Measurements from ENCODE around the gene RIN3. TPM values are rescaled to one million over a fixed set of nuclear protein-coding genes. Genes with fewer than 3 reads are reported as not detected.

The RIN3 gene
- total RNA-seq, 1 donor from 2014 or later, result 4.7 TPM

GRCh38 chr14:92728759-92729364 lies 215.3 kb downstream of the RIN3 start:
- peaks cover 10 to 20% (median 11%) of the 10 kb centered on the region in 3 donors for H3K36me3 ChIP-seq (ENCODE audit: control insufficient read depth in 3 of 3, insufficient read depth in 3 of 3, low read length in 3 of 3)
- no peak overlapping the region for H3K9ac ChIP-seq (ENCODE audit: low read depth in 1 of 3, low read length in 3 of 3)
- no peaks in the 10 kb centered on the region for H3K27me3 ChIP-seq (ENCODE audit: control insufficient read depth in 3 of 3, insufficient read depth in 3 of 3, low read length in 3 of 3)
- H3K27ac ChIP-seq (ENCODE audit: low read depth, low read length), result no peak overlapping the region
- H3K4me3 ChIP-seq (ENCODE audit: low read length in 3 of 3), result no peak overlapping the region
- no peaks in the 10 kb centered on the region for H3K9me3 ChIP-seq (ENCODE audit: control insufficient read depth in 3 of 3, low read length in 3 of 3)
- peaks cover 7 to 16% (median 12%) of the 10 kb centered on the region in 3 donors for H3K4me1 ChIP-seq (ENCODE audit: control insufficient read depth in 3 of 3, insufficient read depth in 3 of 3, low read length in 3 of 3)

- no peaks in the 10 kb centered on the region for H3K9me3 ChIP-seq (ENCODE audit: control insufficient read depth in 3 of 3, low read length in 3 of 3)
- H3K4me1 ChIP-seq (ENCODE audit: control insufficient read depth in 3 of 3, insufficient read depth in 3 of 3, low read length in 3 of 3), result peaks cover 2 to 11% (median 9%) of the 10 kb centered on the region in 3 donors
- no peak overlapping the region for H3K9ac ChIP-seq (ENCODE audit: low read depth in 1 of 3, low read length in 3 of 3)
- no peak overlapping the region for H3K27ac ChIP-seq (ENCODE audit: low read depth, low read length)
- no peak overlapping the region for H3K4me3 ChIP-seq (ENCODE audit: low read length in 3 of 3)
- H3K27me3 ChIP-seq (ENCODE audit: control insufficient read depth in 3 of 3, insufficient read depth in 3 of 3, low read length in 3 of 3), result no peaks in the 10 kb centered on the region
- H3K36me3 ChIP-seq (ENCODE audit: control insufficient read depth in 3 of 3, insufficient read depth in 3 of 3, low read length in 3 of 3), result peaks cover 11 to 20% (median 12%) of the 10 kb centered on the region in 3 donors
These were observed 216.2 kb downstream of the RIN3 start for GRCh38 chr14:92729634-92730358.

GRCh38 chr14:92731622-92732115 lies 218.1 kb downstream of the RIN3 start:
- H3K27ac ChIP-seq (ENCODE audit: low read depth, low read length), result no peak overlapping the region
- no peak overlapping the region for H3K4me3 ChIP-seq (ENCODE audit: low read length in 3 of 3)
- H3K9me3 ChIP-seq (ENCODE audit: control insufficient read depth in 3 of 3, low read length in 3 of 3), result no peaks in the 10 kb centered on the region
- H3K27me3 ChIP-seq (ENCODE audit: control insufficient read depth in 3 of 3, insufficient read depth in 3 of 3, low read length in 3 of 3), result no peaks in the 10 kb centered on the region
- H3K36me3 ChIP-seq (ENCODE audit: control insufficient read depth in 3 of 3, insufficient read depth in 3 of 3, low read length in 3 of 3), result peaks cover 11 to 17% (median 12%) of the 10 kb centered on the region in 3 donors
- no peak overlapping the region for H3K9ac ChIP-seq (ENCODE audit: low read depth in 1 of 3, low read length in 3 of 3)
- H3K4me1 ChIP-seq (ENCODE audit: control insufficient read depth in 3 of 3, insufficient read depth in 3 of 3, low read length in 3 of 3), result peaks cover 2 to 7% (median 4%) of the 10 kb centered on the region in 3 donors

GRCh38 chr14:92733007-92733406 lies 219.4 kb downstream of the RIN3 start:
- Histone ChIP-seq H3K4me1 (ENCODE audit: control insufficient read depth in 3 of 3, insufficient read depth in 3 of 3, low read length in 3 of 3) (peaks cover 4 to 8% (median 5%) of the 10 kb centered on the region in 3 donors), H3K27me3 (ENCODE audit: control insufficient read depth in 3 of 3, insufficient read depth in 3 of 3, low read length in 3 of 3) (no peaks in the 10 kb centered on the region), H3K27ac (ENCODE audit: low read depth, low read length) (no peak overlapping the region), H3K9me3 (ENCODE audit: control insufficient read depth in 3 of 3, low read length in 3 of 3) (no peaks in the 10 kb centered on the region), H3K36me3 (ENCODE audit: control insufficient read depth in 3 of 3, insufficient read depth in 3 of 3, low read length in 3 of 3) (peaks cover 11 to 17% (median 11%) of the 10 kb centered on the region in 3 donors), H3K9ac (ENCODE audit: low read depth in 1 of 3, low read length in 3 of 3) (no peak overlapping the region), H3K4me3 (ENCODE audit: low read length in 3 of 3) (no peak overlapping the region)

GRCh38 chr14:92734618-92735017 lies 221.0 kb downstream of the RIN3 start:
- peaks cover 8 to 17% (median 9%) of the 10 kb centered on the region in 3 donors for H3K36me3 ChIP-seq (ENCODE audit: control insufficient read depth in 3 of 3, insufficient read depth in 3 of 3, low read length in 3 of 3)
- H3K4me3 ChIP-seq (ENCODE audit: low read length in 3 of 3), result no peak overlapping the region
- H3K9ac ChIP-seq (ENCODE audit: low read depth in 1 of 3, low read length in 3 of 3), result no peak overlapping the region
- H3K4me1 ChIP-seq (ENCODE audit: control insufficient read depth in 3 of 3, insufficient read depth in 3 of 3, low read length in 3 of 3), result peaks cover 0 to 3% (median 2%) of the 10 kb centered on the region in 3 donors
- H3K27me3 ChIP-seq (ENCODE audit: control insufficient read depth in 3 of 3, insufficient read depth in 3 of 3, low read length in 3 of 3), result no peaks in the 10 kb centered on the region
- no peaks in the 10 kb centered on the region for H3K9me3 ChIP-seq (ENCODE audit: control insufficient read depth in 3 of 3, low read length in 3 of 3)
- H3K27ac ChIP-seq (ENCODE audit: low read depth, low read length), result no peak overlapping the region

- H3K27me3 ChIP-seq (ENCODE audit: control insufficient read depth in 3 of 3, insufficient read depth in 3 of 3, low read length in 3 of 3), result no peaks in the 10 kb centered on the region
- peaks cover 9 to 19% (median 11%) of the 10 kb centered on the region in 3 donors for H3K36me3 ChIP-seq (ENCODE audit: control insufficient read depth in 3 of 3, insufficient read depth in 3 of 3, low read length in 3 of 3)
- H3K9ac ChIP-seq (ENCODE audit: low read depth in 1 of 3, low read length in 3 of 3), result no peak overlapping the region
- no peak overlapping the region for H3K27ac ChIP-seq (ENCODE audit: low read depth, low read length)
- no peaks in the 10 kb centered on the region for H3K9me3 ChIP-seq (ENCODE audit: control insufficient read depth in 3 of 3, low read length in 3 of 3)
- H3K4me3 ChIP-seq (ENCODE audit: low read length in 3 of 3), result no peak overlapping the region
- peaks cover 1 to 3% (median 3%) of the 10 kb centered on the region in 3 donors for H3K4me1 ChIP-seq (ENCODE audit: control insufficient read depth in 3 of 3, insufficient read depth in 3 of 3, low read length in 3 of 3)
These were observed 221.8 kb downstream of the RIN3 start for GRCh38 chr14:92735344-92735743.

GRCh38 chr14:92737206-92737605 lies 223.6 kb downstream of the RIN3 start:
- H3K9ac ChIP-seq (ENCODE audit: low read depth in 1 of 3, low read length in 3 of 3), result no peak overlapping the region
- no peaks in the 10 kb centered on the region for H3K27me3 ChIP-seq (ENCODE audit: control insufficient read depth in 3 of 3, insufficient read depth in 3 of 3, low read length in 3 of 3)
- peaks cover 4 to 7% (median 6%) of the 10 kb centered on the region in 3 donors for H3K4me1 ChIP-seq (ENCODE audit: control insufficient read depth in 3 of 3, insufficient read depth in 3 of 3, low read length in 3 of 3)
- H3K9me3 ChIP-seq (ENCODE audit: control insufficient read depth in 3 of 3, low read length in 3 of 3), result no peaks in the 10 kb centered on the region
- no peak overlapping the region for H3K4me3 ChIP-seq (ENCODE audit: low read length in 3 of 3)
- peaks cover 5 to 10% (median 7%) of the 10 kb centered on the region in 3 donors for H3K36me3 ChIP-seq (ENCODE audit: control insufficient read depth in 3 of 3, insufficient read depth in 3 of 3, low read length in 3 of 3)
- H3K27ac ChIP-seq (ENCODE audit: low read depth, low read length), result no peak overlapping the region

- Histone ChIP-seq H3K4me3 (ENCODE audit: low read length in 3 of 3) (no peak overlapping the region), H3K9ac (ENCODE audit: low read depth in 1 of 3, low read length in 3 of 3) (no peak overlapping the region), H3K27me3 (ENCODE audit: control insufficient read depth in 3 of 3, insufficient read depth in 3 of 3, low read length in 3 of 3) (no peaks in the 10 kb centered on the region), H3K4me1 (ENCODE audit: control insufficient read depth in 3 of 3, insufficient read depth in 3 of 3, low read length in 3 of 3) (peaks cover 4 to 7% (median 6%) of the 10 kb centered on the region in 3 donors), H3K9me3 (ENCODE audit: control insufficient read depth in 3 of 3, low read length in 3 of 3) (no peaks in the 10 kb centered on the region), H3K27ac (ENCODE audit: low read depth, low read length) (no peak overlapping the region), H3K36me3 (ENCODE audit: control insufficient read depth in 3 of 3, insufficient read depth in 3 of 3, low read length in 3 of 3) (peaks cover 7 to 9% (median 8%) of the 10 kb centered on the region in 3 donors)
These were observed 224.1 kb downstream of the RIN3 start for GRCh38 chr14:92737619-92738188.

Measured in skeletal muscle tissue (tissue), 4 donors.